GM18873 (cell line): ENCODE results near the gene DRD4.

Experiments used
- ATAC-seq: cut with Tn5 transposase; IDR thresholded peaks from one replicate; pipeline ENCODE4 v1.9.1; 2021; ENCODE audit warnings: mild to moderate bottlenecking, moderate library complexity, moderate number of reproducible peaks; ENCODE audit not compliant: unreplicated experiment, low FRiP score

Gene DRD4

DNA sequence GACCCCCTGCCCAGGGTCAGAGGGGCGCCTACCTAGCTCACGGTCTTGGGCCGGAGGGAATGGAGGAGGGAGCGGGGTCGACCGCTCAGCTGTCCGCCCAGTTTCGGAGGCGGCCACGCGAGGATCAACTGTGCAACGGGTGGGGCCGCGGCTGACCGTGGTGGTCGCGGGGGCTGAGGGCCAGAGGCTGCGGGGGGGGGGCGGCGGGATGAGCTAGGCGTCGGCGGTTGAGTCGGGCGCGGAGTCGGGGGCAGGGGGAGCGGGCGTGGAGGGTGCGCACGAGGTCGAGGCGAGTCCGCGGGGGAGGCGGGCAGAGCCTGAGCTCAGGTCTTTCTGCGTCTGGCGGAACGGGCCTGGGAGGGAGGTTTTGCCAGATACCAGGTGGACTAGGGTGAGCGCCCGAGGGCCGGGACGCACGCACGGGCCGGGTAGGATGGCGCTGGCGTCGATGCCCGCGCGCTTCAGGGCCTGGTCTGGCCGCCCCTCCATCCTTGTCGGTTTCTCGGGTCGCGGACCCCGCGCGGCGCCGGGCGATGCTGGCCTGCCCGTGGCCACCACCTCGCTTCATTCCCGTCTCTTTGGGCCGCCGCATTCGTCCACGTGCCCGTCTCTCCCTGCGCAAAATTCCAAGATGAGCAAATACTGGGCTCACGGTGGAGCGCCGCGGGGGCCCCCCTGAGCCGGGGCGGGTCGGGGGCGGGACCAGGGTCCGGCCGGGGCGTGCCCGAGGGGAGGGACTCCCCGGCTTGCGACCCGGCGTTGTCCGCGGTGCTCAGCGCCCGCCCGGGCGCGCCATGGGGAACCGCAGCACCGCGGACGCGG, at the start of gene DRD4:
TSS of gene DRD4 (plus strand) at position 759 of the 822 bp plus-strand sequence. CDS start at position 795, 36 bp downstream.
- ATAC-seq: no peak

DNA sequence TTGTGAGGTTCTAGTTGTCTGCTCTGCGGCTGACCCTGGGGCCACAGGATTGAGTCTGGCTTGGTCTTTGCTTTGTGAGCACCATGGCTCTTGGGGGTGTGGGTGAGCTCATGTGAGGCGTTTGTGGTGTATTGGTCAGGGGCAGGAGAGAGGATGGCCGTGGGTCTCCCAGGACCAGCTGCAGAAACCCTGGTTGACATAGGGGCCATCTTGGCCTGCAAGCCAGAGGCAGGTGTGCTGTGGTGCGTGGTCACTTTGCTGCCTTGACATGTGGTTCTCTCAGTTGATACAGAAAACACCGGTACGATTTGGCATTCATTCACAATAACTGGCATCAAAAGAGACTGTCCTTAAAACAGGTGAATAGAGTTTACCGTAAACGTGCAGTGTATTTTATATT, 49.5 kb upstream of the DRD4 start:
- no peak for ATAC-seq

DNA sequence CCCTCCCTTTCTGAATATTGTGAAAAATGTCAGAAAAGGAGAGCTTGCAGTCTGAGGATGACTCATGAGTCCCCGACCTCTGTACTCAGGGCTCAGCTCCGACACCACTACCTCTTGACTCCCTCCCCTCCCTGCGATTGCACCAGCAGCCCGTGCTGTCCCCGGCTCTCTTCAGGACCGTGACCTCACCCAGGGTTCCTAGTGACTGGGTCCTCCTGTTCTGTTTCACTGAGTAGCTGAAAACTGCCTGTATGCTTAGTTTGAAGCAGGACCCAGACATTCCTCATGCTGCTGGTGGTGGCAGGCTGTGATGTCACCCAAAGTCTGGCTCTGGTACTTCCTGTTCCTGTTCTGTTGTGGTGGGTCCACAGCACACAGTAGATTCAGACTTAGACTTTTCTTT, 49.1 kb upstream of the DRD4 start:
- no peak for ATAC-seq

DNA sequence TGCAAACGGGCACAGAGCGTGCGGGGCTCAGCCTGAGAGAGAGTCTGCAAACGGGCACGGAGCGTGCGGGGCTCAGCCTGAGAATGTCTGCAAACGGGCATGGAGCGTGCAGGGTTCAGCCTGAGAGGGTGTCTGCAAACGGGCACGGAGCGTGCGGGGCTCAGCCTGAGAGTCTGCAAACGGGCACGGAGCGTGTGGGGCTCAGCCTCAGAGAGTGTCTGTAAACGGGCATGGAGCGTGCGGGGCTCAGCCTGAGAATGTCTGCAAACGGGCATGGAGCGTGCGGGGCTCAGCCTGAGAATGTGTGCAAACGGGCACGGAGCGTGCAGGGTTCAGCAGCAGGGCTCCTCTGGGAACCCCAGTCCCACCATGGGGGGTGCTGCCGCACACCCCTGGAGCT, 47.3 kb upstream of the DRD4 start:
- ATAC-seq: no peak

DNA sequence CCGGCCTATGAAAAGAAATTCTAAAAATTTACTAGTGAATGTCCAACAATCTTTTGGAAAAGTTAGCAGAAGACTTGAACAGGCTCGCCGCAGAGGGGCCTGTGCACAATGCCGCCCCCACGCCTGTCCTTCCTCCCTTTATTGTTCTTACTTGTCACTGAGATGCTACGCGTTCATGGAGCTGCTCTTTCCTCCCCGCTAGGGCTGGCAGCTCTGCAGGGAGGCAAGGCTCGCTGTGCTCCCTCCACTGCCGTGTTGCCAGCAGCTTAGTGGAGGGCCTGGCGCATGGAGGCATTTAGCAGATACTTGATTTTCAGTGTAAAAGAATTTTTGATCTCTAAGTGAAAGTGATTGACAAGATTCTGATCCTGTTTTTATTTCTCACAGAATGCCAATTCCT, 46.1 kb upstream of the DRD4 start:
- ATAC-seq: no peak

DNA sequence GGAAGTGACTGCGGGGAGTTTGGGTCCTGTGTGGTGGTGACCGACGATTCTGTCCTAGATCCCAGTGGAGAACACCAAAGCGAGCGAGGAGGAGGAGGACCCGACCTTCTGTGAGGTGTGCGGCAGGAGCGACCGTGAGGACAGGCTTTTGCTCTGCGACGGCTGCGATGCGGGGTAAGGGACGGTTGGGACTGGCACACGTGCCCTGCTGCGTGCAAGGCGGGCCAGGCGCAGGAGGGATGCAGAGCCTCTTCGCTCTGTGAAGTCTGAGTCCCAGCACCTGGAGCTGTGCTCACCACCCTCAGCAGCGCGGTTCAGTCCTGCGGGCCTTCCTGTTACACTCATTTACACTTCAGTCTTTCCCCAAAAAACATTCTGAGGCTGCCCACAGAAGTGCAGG, 44.6 kb upstream of the DRD4 start:
- no peak for ATAC-seq

DNA sequence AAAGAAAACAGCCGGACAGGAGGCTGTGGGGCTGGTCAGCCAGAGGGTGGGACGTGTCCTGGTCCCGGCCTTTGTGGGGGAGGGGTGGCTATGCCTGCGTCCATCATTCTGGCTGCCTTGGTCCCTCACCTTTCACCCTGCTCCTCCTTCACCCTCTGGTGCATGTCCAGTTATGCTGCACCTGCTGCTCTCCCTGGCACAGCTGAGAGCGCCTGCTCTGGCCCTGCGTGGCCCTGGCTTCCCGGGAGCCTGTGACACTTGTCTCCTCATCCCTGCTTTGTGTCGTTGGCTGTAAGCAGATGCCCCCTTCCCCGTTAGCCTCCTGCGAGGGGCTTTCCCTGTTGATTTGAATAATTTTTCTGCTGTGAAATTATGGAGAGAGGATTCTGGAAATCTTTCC, 44.2 kb upstream of the DRD4 start:
- ATAC-seq: no peak

DNA sequence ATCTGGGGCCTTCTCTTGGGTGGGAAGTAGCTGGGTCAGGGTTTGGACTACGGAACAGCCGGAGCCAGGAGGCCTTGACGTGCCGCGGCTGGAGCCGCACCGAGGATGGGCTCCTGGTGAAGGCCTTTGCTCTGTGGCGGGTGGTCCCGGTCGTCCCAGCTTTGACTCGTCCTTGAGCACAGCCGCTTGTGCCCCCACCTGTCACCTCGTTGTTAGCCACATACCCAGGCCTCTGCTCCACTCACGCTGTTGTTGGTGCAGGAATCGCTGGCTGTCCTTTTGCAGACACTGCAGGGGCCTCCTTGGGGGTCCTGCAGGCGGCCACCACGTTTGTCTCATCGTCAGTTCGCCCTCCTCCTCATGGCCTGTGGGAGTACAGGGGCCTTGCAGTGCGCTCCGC, 43.7 kb upstream of the DRD4 start:
- ATAC-seq: no peak

DNA sequence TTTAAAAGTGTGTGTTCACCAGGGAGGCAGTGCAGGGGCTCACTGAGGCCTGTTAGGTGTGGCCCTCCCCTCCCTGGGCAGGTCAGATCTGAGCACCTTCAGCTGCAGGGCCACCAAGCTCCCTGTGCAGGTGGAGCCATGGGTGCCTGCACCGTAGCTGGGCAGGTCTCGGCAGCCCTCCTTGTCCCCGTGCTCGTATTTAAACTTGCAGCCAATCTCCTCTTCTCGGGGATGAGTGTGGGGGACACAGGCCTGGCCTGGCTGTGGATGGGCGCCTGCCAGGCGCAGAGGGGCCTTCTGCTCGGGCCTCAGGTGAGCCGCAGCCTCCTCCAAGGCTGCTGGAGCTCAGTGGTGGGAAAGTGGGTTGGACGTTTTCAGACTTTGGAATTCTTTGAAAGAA, 41.7 kb upstream of the DRD4 start:
- ATAC-seq: no peak

DNA sequence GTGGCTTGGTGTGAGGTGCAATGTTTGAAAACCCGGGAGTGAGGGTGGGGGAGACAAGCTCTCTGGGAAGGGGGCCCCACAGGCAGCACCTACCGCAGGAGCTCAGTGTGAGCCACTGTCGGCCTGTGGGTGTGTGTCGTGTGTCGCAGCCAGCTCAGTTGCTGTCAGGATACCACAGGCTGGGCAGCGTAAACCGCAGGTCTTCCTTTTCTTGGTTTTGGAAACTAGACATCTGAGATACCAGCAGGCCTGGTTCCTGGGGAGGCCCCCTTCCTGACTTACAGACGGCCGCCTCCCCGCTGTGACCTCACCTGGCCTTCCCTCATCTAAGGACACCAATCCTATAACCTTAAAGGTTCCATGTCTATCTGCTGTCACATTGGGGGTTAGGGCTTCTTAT, 40.7 kb upstream of the DRD4 start:
- no peak for ATAC-seq

DNA sequence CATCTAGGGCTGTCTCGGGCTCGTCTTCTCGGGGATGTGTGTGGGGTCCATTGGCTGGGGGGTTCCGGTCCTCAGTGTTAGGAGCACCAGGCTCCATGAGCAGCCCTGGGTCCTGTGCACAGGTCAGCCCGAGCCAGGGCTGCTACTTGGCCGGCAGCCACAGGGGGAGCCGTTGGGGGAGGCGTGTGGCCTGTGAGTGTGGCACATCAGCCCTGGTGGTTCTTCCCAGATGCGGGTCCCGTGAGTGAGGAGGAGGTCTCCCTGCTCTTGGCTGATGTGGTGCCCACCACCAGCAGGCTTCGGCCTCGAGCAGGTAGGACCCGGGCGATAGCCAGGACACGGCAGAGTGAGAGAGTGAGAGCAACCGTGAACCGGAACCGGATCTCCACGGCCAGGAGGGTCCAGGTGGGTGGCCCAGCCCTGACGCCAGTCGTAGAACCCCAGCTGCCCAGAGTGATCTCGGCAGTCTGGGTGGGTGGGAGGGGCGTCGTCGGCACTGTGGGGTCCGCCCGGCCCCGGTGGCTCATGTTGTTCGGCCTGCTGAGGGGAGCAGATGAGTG, 39.8 kb upstream of the DRD4 start:
- ATAC-seq: no peak

DNA sequence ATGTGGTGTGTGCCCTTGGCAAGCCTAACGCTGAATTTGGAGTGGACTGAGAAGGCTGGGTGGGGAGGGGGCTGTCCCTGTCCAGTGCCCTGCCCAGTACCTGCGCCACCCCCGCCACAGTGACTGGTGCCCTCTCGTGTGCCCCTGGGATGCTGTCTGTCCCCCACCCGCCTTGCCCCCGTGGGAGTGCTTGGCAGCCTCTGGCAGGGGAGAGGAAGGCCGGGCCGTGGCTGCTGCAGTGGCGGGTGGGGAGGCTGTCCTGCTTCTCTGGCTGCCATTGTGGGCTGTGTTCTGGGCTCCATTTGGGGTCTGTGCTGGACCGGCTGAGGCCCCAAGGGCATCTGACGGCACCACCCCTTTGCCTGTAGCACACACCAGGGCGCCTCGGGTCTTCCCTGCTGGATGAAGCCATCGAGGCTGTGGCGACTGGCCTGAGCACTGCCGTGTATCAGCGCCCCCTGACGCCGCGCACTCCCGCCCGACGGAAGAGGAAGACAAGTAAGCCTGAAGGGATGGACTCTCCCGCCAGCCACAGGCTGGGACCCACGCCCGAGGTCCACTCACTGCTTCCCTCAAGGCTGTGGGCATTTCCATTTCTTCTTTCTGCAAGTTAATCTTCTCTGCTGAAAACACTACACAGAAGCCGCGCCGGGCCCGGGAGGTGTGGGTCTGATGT, 38.9 kb upstream of the DRD4 start:
- ATAC-seq: no peak

DNA sequence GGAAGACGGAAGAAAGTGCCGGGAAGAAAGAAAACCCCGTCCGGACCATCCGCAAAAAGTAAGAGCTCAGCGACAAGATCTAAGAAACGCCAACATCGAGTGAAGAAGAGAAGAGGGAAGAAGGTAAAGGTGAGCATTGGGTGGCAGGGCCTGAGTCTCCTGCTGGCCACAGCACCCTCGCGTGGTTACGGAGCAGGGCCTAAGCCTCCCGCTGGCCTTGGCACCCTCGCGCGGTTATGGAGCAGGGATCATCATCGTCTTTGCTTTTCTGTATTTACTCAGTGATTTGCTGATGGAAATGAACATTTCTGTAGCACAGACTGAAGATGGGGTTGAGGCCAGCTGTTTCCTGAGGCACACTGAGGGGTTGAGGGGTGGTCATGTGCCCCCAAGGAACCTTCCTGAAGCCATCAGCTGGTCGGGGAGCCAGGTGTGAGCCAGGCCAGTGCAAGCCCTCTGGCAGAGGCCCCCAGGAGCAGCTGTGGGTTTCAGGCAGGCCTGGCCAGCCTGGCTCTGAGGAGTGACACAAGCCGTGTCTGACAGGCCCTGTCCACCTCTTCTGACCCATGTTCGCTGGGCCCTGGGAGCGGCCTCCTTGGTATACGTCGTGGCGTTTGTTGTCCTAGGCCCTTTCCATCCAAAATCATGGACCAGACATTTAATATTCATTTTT, 35.4 kb upstream of the DRD4 start:
- no peak for ATAC-seq

DNA sequence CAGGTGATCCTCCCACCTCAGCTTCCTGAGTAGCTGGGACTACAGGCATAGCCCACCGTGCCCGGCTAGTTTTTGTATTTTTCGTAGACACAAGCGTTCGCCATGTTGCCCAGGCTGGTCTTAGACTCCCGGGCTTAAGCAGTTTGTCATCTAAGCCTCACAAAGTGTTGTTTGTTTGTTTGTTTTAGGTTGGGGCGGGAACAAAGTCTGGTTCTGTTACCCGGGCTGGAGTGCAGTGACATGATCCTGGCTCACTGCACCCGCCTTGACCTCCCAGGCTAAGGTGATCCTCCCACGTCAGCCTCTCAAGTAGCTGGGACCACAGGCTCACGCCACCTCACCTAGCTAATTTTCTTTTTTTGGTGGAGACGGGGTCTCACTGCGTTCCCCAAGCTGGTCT, 33.9 kb upstream of the DRD4 start:
- no peak for ATAC-seq

DNA sequence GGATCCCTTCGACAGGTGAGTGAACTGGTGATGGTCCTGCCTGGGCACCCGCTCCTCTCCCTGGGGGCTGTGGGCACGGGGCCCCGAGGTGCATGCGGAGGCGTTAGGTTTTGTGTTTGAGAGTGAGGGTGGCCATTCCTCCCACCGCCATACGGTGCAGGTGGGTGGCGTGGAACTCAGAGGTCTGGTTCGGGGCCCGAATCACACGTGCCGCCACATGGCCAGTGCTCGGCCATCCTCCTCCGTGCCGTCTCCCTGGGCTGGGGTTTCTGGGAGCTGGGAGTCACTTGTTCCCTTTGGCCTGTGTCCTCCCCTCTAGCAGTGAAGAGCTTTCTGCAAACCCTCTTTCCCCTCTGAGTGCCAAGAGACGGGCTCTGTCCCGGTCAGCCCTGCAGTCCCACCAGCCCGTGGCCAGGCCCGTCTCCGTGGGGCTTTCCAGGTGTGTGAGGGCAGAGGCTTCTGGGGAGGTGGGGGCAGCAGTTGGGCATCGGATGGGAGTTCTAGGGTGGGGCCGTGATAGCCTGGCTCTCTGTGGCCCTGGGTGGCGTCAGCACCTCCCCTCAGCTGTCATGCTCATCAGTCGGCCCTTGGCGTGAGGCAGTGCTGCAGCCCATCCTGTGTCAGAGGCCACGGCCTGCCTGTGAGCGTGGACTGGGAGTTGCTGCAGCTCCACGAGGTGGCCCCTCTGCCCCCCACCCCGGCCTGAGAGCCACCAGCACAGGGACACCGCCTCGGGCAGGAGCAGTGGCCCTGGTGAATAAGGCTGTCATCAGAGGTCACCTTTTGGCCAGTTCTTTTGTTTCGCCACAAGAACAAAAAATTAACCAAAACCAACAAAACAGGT, 31.6 kb upstream of the DRD4 start:
- no peak for ATAC-seq

DNA sequence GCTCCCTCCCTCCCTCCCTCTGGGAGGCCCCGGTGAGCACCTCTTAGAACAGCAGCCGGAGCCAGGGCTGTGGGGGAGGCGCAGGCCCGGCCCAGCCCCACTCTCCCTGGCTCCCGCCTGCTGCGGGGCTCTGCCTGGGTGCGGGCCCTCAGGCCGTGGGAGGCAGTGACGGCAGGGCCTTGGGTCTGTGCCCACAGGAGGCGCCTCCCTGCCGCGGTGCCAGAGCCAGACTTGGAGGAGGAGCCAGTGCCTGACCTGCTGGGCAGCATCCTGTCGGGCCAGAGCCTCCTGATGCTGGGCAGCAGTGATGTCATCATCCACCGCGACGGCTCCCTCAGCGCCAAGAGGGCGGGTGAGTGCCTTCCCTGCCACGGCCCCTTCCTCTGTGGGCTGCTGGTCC, 30.8 kb upstream of the DRD4 start:
- ATAC-seq: no peak

DNA sequence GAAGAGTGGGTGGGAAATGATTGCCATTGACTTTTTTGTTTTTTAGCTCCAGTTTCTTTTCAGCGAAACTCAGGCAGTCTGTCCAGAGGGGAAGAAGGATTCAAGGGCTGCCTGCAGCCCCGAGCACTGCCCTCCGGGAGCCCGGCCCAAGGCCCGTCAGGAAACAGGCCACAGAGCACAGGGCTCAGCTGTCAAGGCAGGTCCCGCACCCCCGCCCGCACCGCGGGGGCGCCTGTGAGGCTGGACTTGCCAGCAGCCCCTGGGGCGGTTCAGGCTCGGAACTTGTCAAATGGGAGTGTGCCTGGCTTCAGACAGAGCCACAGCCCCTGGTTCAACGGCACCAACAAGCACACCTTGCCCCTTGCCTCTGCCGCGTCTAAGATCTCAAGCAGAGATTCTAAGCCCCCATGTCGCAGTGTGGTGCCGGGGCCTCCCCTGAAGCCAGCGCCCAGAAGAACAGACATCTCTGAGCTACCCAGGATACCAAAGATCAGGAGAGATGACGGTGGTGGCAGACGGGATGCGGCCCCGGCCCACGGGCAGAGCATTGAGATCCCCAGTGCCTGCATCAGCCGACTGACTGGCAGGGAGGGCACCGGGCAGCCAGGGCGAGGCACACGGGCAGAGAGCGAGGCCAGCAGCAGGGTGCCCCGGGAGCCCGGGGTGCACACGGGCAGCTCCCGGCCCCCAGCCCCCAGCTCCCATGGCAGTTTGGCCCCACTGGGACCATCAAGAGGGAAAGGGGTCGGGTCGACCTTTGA, 29.9 kb upstream of the DRD4 start:
- ATAC-seq: no peak

DNA sequence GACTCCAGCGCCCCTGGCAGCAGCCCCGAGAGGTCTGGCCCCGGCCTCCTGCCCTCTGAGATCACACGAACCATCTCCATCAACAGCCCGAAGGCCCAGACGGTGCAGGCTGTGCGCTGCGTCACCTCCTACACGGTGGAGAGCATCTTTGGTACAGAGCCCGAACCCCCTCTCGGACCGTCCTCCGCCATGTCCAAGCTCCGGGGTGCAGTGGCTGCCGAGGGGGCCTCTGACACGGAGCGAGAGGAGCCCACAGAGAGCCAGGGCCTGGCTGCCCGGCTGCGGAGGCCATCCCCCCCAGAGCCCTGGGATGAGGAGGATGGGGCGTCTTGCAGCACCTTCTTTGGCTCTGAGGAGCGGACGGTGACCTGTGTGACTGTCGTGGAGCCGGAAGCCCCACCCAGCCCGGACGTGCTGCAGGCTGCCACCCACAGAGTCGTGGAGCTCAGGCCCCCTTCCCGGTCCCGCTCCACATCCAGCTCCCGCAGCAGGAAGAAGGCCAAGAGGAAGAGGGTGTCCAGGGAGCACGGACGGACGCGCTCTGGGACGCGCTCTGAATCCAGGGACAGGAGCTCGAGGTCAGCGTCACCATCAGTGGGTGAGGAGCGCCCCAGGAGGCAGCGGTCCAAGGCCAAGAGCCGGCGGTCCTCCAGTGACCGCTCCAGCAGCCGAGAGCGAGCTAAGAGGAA, 29.0 kb upstream of the DRD4 start:
- ATAC-seq: no peak

DNA sequence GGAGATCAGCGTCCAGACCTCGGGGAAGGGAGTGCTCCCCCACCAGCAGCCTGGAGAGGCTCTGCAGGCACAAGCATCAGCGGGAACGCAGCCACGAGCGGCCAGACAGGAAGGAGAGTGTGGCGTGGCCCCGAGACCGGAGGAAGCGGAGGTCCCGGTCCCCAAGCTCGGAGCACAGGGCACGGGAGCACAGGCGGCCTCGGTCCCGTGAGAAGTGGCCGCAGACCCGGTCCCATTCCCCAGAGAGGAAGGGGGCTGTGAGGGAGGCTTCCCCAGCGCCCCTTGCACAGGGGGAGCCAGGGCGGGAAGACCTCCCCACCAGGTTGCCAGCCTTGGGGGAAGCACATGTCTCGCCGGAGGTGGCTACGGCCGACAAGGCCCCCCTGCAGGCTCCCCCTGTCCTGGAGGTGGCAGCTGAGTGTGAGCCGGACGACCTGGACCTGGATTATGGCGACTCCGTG, 28.2 kb upstream of the DRD4 start:
- no peak for ATAC-seq
